Psoas muscle (tissue), 8 donors: ENCODE measurements around the gene ALKAL2. TPM values are rescaled to one million over a fixed set of nuclear protein-coding genes. Genes with fewer than 3 reads are reported as not detected.

Experiments used
- ATAC-seq, 4 donors: fragments of 200-7000 bp; cut with Tn5 transposase; one replicate each; pipeline ENCODE4 v1.9.1; 2020; ENCODE audit warnings: moderate library complexity in 3 of 4, mild to moderate bottlenecking in 2 of 4
- DNase-seq, 2 donors: peaks; one replicate each; pipeline ENCODE4 v3.0.0-alpha.2; 2020
- H3K27ac ChIP-seq: fragments of 200-600 bp; one replicate; pipeline ENCODE4 v1.8.0; 2022
- H3K27me3 ChIP-seq, 3 donors: fragments of 200-600 bp in 1 of 3; one replicate each; pipeline versions ENCODE4 v1.6.1 to v1.8.0; 2013 to 2022; ENCODE audit warnings: low read length in 2 of 3, mild to moderate bottlenecking in 2 of 3, moderate library complexity in 1 of 3; ENCODE audit not compliant: insufficient read depth in 3 of 3
- H3K36me3 ChIP-seq, 2 donors: fragments of 200-600 bp in 1 of 2; one replicate each; pipeline versions ENCODE4 v1.6.1 to v1.8.0; 2013 to 2022; ENCODE audit warnings: low read depth in 1 of 2, mild to moderate bottlenecking in 1 of 2, moderate library complexity in 1 of 2; ENCODE audit not compliant: insufficient read depth in 1 of 2
- H3K4me1 ChIP-seq: fragments of 200-600 bp; one replicate; pipeline ENCODE4 v1.8.0; 2022
- H3K4me3 ChIP-seq: fragments of 200-600 bp; one replicate; pipeline ENCODE4 v1.8.0; 2022; ENCODE audit warnings: mild to moderate bottlenecking
- H3K9me3 ChIP-seq: fragments of 200-600 bp; one replicate; pipeline ENCODE4 v1.8.0; 2022
- CTCF ChIP-seq: fragments of 200-600 bp; IDR thresholded peaks from one replicate; pipeline ENCODE4 v1.8.0; 2022; ENCODE audit warnings: antibody characterized with exemption
- WGBS, 3 donors: extraction: QIAGEN DNeasy Blood & Tissue Kit; methylation state at CpG; one replicate each; pipeline versions ENCODE4 v1.1.6 to v1.1.7; 2013; 5-methylcytosine and 5-hydroxymethylcytosine counted together
- intact Hi-C, 2 donors: fragments of 100-400 bp; cut with DNase I; formaldehyde crosslinking; loops; one replicate each; pipeline versions ENCODE4 v1.11.0 to v1.14.2; 2022
- polyA plus RNA-seq, 3 donors: library from polyadenylated mRNA; stranded (reverse); fragments of 200-250 nt; gene quantifications; one replicate each; pipeline ENCODE4 v1.2.3, GENCODE V29; 2013
- total RNA-seq, 4 donors: library from RNA; stranded (reverse); fragmentation: NEBNext Ultra II Directional in 2 of 4; extraction: Animal tissue kit (Norgen Biotek cat#: 25700) in 2 of 4; gene quantifications; one replicate each; pipeline versions ENCODE4 v1.2.1 to v1.2.4, GENCODE V29; 2021 to 2023
- donor health status: healthy with polysubstance abuse.
- donor health status: DM: no; HTN: no; CAD: no; lungs with moderate emphysema.
- donor health status: Bipolar disorder and iron deficiency.
- donor health status: healthy.
- donor health status: DM: yes; HTN: yes; CAD: no.
- donor health status: DM: no; HTN: no; CAD: no.
- donor health status: DM: no; HTN: no; CAD: no.
- donor health status: DM: yes; HTN: yes; CAD: no.

ALKAL2 gene
- total and polyA plus RNA-seq, 7 donors, result 0.26 to 1.1 (median 0.42) TPM; not detected in 3

- no peak for ATAC-seq
- H3K27ac ChIP-seq, result no peak overlapping the region
- H3K4me1 ChIP-seq, result no peaks in the 10 kb centered on the region
- peaks cover 0 to 8% (median 0%) of the 10 kb centered on the region in 3 donors for H3K27me3 ChIP-seq
- DNase-seq, result no peak
- intact Hi-C loops, result no loop called here
- peaks cover 12 to 64% of the 10 kb centered on the region in 2 donors for H3K36me3 ChIP-seq
- 89 to 94% (median 93%) methylated on average over 9 of the region's 9 CpGs for whole genome bisulfite sequencing, 3 donors
- TF ChIP-seq CTCF, result no peak
- no peak overlapping the region for H3K4me3 ChIP-seq
- no peaks in the 10 kb centered on the region for H3K9me3 ChIP-seq
Measured at GRCh38 chr2:281381-281780, 6.5 kb downstream of the ALKAL2 start.

DNA sequence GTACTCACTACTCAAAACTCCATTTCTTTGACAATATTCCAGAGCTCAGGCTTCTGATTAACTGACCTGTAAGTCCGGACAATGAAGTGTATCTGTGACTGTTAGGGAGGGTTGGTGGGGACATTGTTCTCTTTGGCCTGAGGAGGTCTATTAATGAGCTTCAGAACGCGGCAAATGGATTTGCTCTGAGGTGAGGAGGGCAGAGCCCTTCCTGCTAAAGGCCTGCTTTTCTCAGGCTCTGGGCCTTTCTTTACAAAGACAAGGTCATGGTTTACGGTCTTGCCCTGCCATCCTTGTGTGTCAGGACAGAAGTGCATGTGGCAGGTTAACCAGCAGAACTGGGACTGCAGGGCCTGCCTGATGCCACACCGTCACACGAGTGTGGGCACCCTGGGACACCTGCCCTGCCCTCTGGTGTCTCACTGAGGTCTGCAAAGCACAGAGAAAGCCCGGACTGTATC is 7.2 kb downstream of the ALKAL2 start:
- Histone ChIP-seq H3K4me3 (no peak overlapping the region), H3K9me3 (no peaks in the 10 kb centered on the region), H3K36me3 (peaks cover 16 to 71% of the 10 kb centered on the region in 2 donors), H3K27me3 (peaks cover 0 to under 1% (median 0%) of the 10 kb centered on the region in 3 donors), H3K4me1 (no peaks in the 10 kb centered on the region), H3K27ac (no peak overlapping the region)
- intact Hi-C loops, result no loop called here
- 76 to 81% (median 79%) methylated on average over 7 of the region's 7 CpGs for WGBS, 3 donors
- no peak for DNase-seq
- no peak for TF ChIP-seq CTCF
- no peak for ATAC-seq

GRCh38 chr2:279956-280649 is 7.8 kb downstream of the ALKAL2 start:
- ATAC-seq (no peak), DNase-seq (no peak)
- no peak for TF ChIP-seq CTCF
- no peaks in the 10 kb centered on the region for H3K27me3 ChIP-seq
- H3K4me1 ChIP-seq, result no peaks in the 10 kb centered on the region
- no peak overlapping the region for H3K27ac ChIP-seq
- intact Hi-C loops, result no loop called here
- WGBS, 3 donors, result 89 to 91% (median 91%) methylated on average over 4 of the region's 4 CpGs
- H3K36me3 ChIP-seq, result peaks cover 16 to 76% of the 10 kb centered on the region in 2 donors
- H3K9me3 ChIP-seq, result no peaks in the 10 kb centered on the region
- H3K4me3 ChIP-seq, result no peak overlapping the region

DNA sequence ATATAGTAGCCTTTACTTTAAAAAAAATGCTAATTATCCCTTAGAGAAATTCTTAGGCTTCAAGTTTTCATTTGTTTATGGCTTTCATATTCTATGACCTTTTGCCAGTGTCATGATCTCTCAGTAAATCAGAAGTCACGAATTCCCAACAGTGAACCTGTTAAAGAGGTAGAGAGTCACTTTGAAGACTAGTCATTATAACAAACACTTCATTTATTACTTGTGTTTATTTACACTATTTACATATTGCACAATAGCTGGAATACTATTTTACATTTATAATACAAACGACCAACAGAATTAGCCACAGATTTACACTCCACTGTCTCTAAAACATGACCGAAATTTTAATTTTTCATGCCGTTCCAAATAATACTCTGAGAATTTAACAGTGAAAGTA is 8.5 kb downstream of the ALKAL2 start:
- intact Hi-C loops, result no loop called here

More for the DNA sequence above, 8.5 kb downstream of the ALKAL2 start:
- no peak for ATAC-seq
- WGBS, 3 donors, result 82 to 87% (median 87%) methylated on average over 4 of the region's 4 CpGs
- no peak overlapping the region for H3K4me3 ChIP-seq
- no peak for TF ChIP-seq CTCF
- DNase-seq, result no peak
- no peak overlapping the region for H3K27ac ChIP-seq
- H3K9me3 ChIP-seq, result no peaks in the 10 kb centered on the region
- no peaks in the 10 kb centered on the region for H3K4me1 ChIP-seq
- H3K27me3 ChIP-seq, result no peaks in the 10 kb centered on the region
- H3K36me3 ChIP-seq, result peaks cover 16 to 84% of the 10 kb centered on the region in 2 donors
